HepG2 (cell line): Measurements from ENCODE around the gene GABRG3. TPM values are rescaled to one million over a fixed set of nuclear protein-coding genes. Genes with fewer than 3 reads are reported as not detected.

Experiments used
- ATAC-seq: fragments of 200-7000 bp; cut with Tn5 transposase; 3 replicates; pipeline ENCODE4 v1.9.1; 2020; ENCODE audit warnings: mild to moderate bottlenecking, moderate library complexity
- BruUV-seq: library from RNA; stranded (reverse); fragments of 400-500 nt; replicated peaks from 2 replicates; lab custom pipeline; 2021; lab: Mats Ljungman, UMichigan
- CTCF ChIA-PET: fragments of 300-600 bp; formaldehyde crosslinking; extraction: SDS; loops from one replicate; lab custom pipeline; 2021; ENCODE audit warnings: low total read pairs, inconsistent platforms, low intra/inter-chr PET ratio; lab: Yijun Ruan, JAX
- POLR2A ChIA-PET: fragments of 350-600 bp; sonication (Branson Sonifier 250); formaldehyde crosslinking; loops from one replicate; lab custom pipeline; 2020; ENCODE audit warnings: antibody characterized with exemption, inconsistent platforms; lab: Yijun Ruan, JAX
- DNase-seq: peaks from one replicate; pipeline ENCODE4 v3.0.0-alpha.2; 2015; ENCODE audit warnings: low spot score
- FAIRE-seq: peaks from 3 replicates; lab custom pipeline; 2011; peaks lifted over from hg19 to GRCh38; lab: Jason Lieb, UNC
- H2AFZ ChIP-seq: one replicate; pipeline ENCODE4 v1.6.1; 2011; ENCODE audit warnings: low read length, inconsistent platforms
- H3K27ac ChIP-seq: fragments of 300-600 bp; 3 replicates; pipeline ENCODE4 v1.8.0; 2011; ENCODE audit warnings: mixed run types, mild to moderate bottlenecking, mixed read lengths, low read length, inconsistent platforms; ENCODE audit not compliant: insufficient read depth; ENCODE audit errors: extremely low read length
- H3K27me3 ChIP-seq, 2 experiments: fragments of 200-600 bp in 1 of 2; 2 replicates in 1 of 2; 3 replicates in 1 of 2; pipeline versions ENCODE4 v1.6.0 to v1.8.0; 2011; ENCODE audit warnings: low read length in 2 of 2, mild to moderate bottlenecking in 2 of 2, moderate library complexity in 2 of 2, inconsistent platforms in 1 of 2; ENCODE audit not compliant: insufficient read depth in 2 of 2, control insufficient read depth in 1 of 2
- H3K36me3 ChIP-seq, 2 experiments: fragments of 200-600 bp in 1 of 2; replicated peaks in 1 of 2; 2 replicates in 1 of 2; 3 replicates in 1 of 2; pipeline versions ENCODE4 v1.5.1 to v1.8.0; 2011; ENCODE audit warnings: low read length in 2 of 2, inconsistent platforms in 1 of 2; ENCODE audit not compliant: insufficient read depth in 2 of 2, control insufficient read depth in 1 of 2
- H3K4me1 ChIP-seq: 2 replicates; pipeline ENCODE4 v1.5.1; 2012; ENCODE audit warnings: low read length, inconsistent platforms; ENCODE audit not compliant: insufficient read depth
- H3K4me2 ChIP-seq: 2 replicates; pipeline ENCODE4 v1.6.0; 2011; ENCODE audit warnings: low read depth, low read length, inconsistent platforms
- H3K4me3 ChIP-seq, 3 experiments: fragments of 200-600 bp in 1 of 3; sonication (generic), shearing (Covaris generic) in 1 of 3; replicated peaks in 1 of 3; 2 replicates each; pipeline ENCODE4 v1.5.1; 2011 to 2016; ENCODE audit warnings: low read length in 3 of 3, inconsistent platforms in 2 of 3, low read depth in 2 of 3, mild to moderate bottlenecking in 2 of 3, control low read depth in 1 of 3, mixed read lengths in 1 of 3; ENCODE audit not compliant: insufficient read depth in 1 of 3
- H3K79me2 ChIP-seq: one replicate; pipeline ENCODE4 v1.6.1; 2011; ENCODE audit warnings: low read length, inconsistent platforms; ENCODE audit not compliant: insufficient read depth
- H3K9ac ChIP-seq: 2 replicates; pipeline ENCODE4 v1.6.0; 2011; ENCODE audit warnings: mild to moderate bottlenecking, low read depth, low read length, inconsistent platforms; ENCODE audit not compliant: insufficient read depth
- H3K9me3 ChIP-seq: 2 replicates; pipeline ENCODE4 v1.5.1; 2012; ENCODE audit warnings: mild to moderate bottlenecking, low read length
- H4K20me1 ChIP-seq: 2 replicates; pipeline ENCODE4 v1.6.0; 2011; ENCODE audit warnings: inconsistent platforms, mild to moderate bottlenecking, low read length, moderate library complexity; ENCODE audit not compliant: insufficient read depth
- ARHGAP35 ChIP-seq: sonication (generic); formaldehyde crosslinking; IDR thresholded peaks from 2 replicates; pipeline ENCODE4 v1.9.0; 2022; ENCODE audit warnings: mild to moderate bottlenecking, inconsistent platforms, moderate library complexity, missing genetic modification reagents, borderline replicate concordance
- ARNT ChIP-seq: fragments of 450-650 bp; IDR thresholded peaks from 2 replicates; pipeline ENCODE4 v1.6.1; 2017
- CEBPG ChIP-seq: IDR thresholded peaks from 2 replicates; pipeline ENCODE4 v1.6.1; 2016
- KDM1A ChIP-seq: IDR thresholded peaks from 2 replicates; pipeline ENCODE4 v1.6.1; 2016; ENCODE audit warnings: missing compliant biosample characterization
- KLF13 ChIP-seq: sonication (generic); formaldehyde crosslinking; IDR thresholded peaks from 2 replicates; pipeline ENCODE4 v1.4.0; 2020; ENCODE audit warnings: mild to moderate bottlenecking, missing genetic modification reagents
- RELA ChIP-seq: sonication (generic); formaldehyde crosslinking; IDR thresholded peaks from 2 replicates; pipeline ENCODE4 v1.4.0; 2020; ENCODE audit warnings: missing genetic modification reagents
- SAP130 ChIP-seq: IDR thresholded peaks from 2 replicates; pipeline ENCODE4 v1.6.1; 2016; ENCODE audit warnings: low read depth
- SIN3B ChIP-seq: fragments of 150-350 bp; IDR thresholded peaks from 2 replicates; pipeline ENCODE4 v1.6.1; 2014; ENCODE audit warnings: low read length
- TFDP2 ChIP-seq: sonication (generic); formaldehyde crosslinking; IDR thresholded peaks from 2 replicates; pipeline ENCODE4 v1.4.0; 2020; ENCODE audit warnings: missing genetic modification reagents
- XRCC5 ChIP-seq: fragments of 200-400 bp; formaldehyde crosslinking; optimal IDR thresholded peaks from 2 replicates; pipeline ENCODE3; 2017; ENCODE audit warnings: mild to moderate bottlenecking, low read length
- ZBTB39 ChIP-seq: sonication (generic); formaldehyde crosslinking; IDR thresholded peaks from 2 replicates; pipeline ENCODE4 v1.5.0; 2020; ENCODE audit warnings: missing genetic modification reagents
- ZNF768 ChIP-seq: sonication (generic); formaldehyde crosslinking; IDR thresholded peaks from 2 replicates; pipeline ENCODE4 v1.4.0; 2020; ENCODE audit warnings: missing genetic modification reagents
- WGBS: methylation state at CpG from one replicate; pipeline ENCODE4 v1.1.6; 2017; ENCODE audit warnings: low lambda C conversion rate; 5-methylcytosine and 5-hydroxymethylcytosine counted together
- in situ Hi-C: cut with HindIII; loops from 2 replicates; pipeline ENCODE4 v1.10.0; 2017; ENCODE audit warnings: low pct_unique_long_range_greater_than_20kb; ENCODE audit not compliant: extremely low pct_ligation_motif_present
- intact Hi-C: fragments of 100-400 bp; cut with micrococcal nuclease; formaldehyde crosslinking; loops from one replicate; pipeline ENCODE4 v1.10.0; 2022; ENCODE audit not compliant: unreplicated experiment
- polyA plus RNA-seq, 8 experiments: library from polyadenylated mRNA; depleted of rRNA in 3 of 8; stranded (reverse) in 7 of 8; unstranded in 1 of 8; fragments of >200 nt; fragmentation: Illumina TruSeq in 4 of 8; extraction: Trizol in 4 of 8; gene quantifications; 2 replicates each; pipeline versions ENCODE4 v1.2.1 to v1.2.3, GENCODE V29; 2011 to 2016; ENCODE audit warnings: low read depth in 4 of 8, missing spikeins in 1 of 8, mixed read lengths in 1 of 8; ENCODE audit not compliant: insufficient read depth in 1 of 8
- total RNA-seq, 5 experiments: library from RNA; depleted of rRNA; stranded (reverse); fragments of >200 nt; fragmentation: Illumina TruSeq; extraction: Trizol; gene quantifications; 2 replicates each; pipeline ENCODE4 v1.2.3, GENCODE V29; 2016; ENCODE audit warnings: low read depth in 1 of 5
- TF ChIP-seq, protein P1 (sequence below): sonication (generic); formaldehyde crosslinking; IDR thresholded peaks from 2 replicates; pipeline ENCODE4 v1.5.0; 2020; ENCODE audit warnings: mild to moderate bottlenecking, missing genetic modification reagents
- TF ChIP-seq, protein P2 (sequence below), 2 experiments: sonication (generic) in 1 of 2; formaldehyde crosslinking in 1 of 2; IDR thresholded peaks; 2 replicates each; pipeline versions ENCODE4 v1.5.1 to v1.6.1; 2011 to 2020; ENCODE audit warnings: borderline replicate concordance in 1 of 2, low read depth in 1 of 2, low read length in 1 of 2, mild to moderate bottlenecking in 1 of 2, missing genetic modification reagents in 1 of 2, moderate library complexity in 1 of 2

Gene GABRG3
- total and polyA plus RNA-seq, 2 of the 13 experiments (the other 11 are each of a cell fraction or from before 2014, with no cell fraction given), result not detected

DNA sequence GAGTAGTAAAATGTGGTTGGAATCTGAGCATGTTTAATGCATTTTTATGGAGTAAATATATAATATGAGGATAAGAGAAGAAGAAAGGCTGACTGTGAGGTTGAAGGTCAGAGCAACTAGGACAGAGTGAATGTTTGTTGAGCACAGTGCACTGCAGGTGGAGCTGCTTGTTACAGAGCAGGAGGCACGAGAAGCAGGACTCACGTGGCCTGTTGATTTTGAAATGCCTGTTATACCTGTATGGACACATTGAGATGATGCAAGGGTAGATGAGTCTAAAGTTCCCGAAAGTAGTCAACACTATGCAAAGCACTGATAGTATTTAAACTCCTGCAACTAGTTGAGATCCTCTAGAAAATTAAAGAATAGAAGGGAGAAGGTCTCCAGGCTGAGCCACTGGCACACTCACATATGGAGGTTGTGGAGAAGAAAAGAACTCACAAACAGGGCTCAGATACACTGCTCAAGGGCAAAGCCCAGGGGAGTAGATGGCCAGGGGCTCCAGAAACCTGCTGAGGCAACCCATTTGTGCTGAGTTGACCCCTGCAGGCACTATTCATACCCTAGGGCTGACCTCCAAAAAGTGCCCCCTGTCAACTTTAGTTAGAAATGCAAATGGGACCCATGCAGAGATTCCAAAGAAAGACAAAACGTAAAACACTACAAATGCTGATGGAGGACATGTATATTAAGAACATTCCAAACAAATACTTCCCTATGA lies 541.5 kb downstream of the GABRG3 start (continued):
- no peak for TF ChIP-seq ZBTB39 (CRISPR knock-in tag)
- TF ChIP-seq XRCC5, result no peak
- TF ChIP-seq, all 625 proteins: peak for 8

- Histone ChIP-seq H3K4me1 (no peaks in the 10 kb centered on the region), H3K27me3 (no peaks in the 10 kb centered on the region), H3K36me3 (no peaks in the 10 kb centered on the region), H3K27ac (no peak overlapping the region), H3K79me2 (no peaks in the 10 kb centered on the region), H3K9me3 (peaks cover 54% of the 10 kb centered on the region), H2AFZ (no peak overlapping the region), H3K4me3 (no peak overlapping the region), H4K20me1 (no peaks in the 10 kb centered on the region), H3K9ac (no peak overlapping the region), H3K4me2 (no peak overlapping the region)
- FAIRE-seq (no peak), ATAC-seq (no peak), DNase-seq (no peak)
- POLR2A ChIA-PET, result no interaction called here
- 21% methylated on average over 3 of the region's 3 CpGs for WGBS
- CTCF ChIA-PET, result no interaction called here
- BruUV-seq, result no TSS peak
- intact Hi-C loops, result no loop called here
- in situ Hi-C loops, result no loop called here
- TF ChIP-seq KDM1A (CRISPR knock-in tag) (no peak), ZNF768 (CRISPR knock-in tag) (no peak), TFDP2 (CRISPR knock-in tag) (no peak), ARNT (no peak), SIN3B (no peak), ARHGAP35 (no peak), KLF13 (CRISPR knock-in tag) (no peak), RELA (CRISPR knock-in tag) (no peak), SAP130 (CRISPR knock-in tag) (no peak), CEBPG (CRISPR knock-in tag) (no peak)
- TF ChIP-seq, protein P1, sequence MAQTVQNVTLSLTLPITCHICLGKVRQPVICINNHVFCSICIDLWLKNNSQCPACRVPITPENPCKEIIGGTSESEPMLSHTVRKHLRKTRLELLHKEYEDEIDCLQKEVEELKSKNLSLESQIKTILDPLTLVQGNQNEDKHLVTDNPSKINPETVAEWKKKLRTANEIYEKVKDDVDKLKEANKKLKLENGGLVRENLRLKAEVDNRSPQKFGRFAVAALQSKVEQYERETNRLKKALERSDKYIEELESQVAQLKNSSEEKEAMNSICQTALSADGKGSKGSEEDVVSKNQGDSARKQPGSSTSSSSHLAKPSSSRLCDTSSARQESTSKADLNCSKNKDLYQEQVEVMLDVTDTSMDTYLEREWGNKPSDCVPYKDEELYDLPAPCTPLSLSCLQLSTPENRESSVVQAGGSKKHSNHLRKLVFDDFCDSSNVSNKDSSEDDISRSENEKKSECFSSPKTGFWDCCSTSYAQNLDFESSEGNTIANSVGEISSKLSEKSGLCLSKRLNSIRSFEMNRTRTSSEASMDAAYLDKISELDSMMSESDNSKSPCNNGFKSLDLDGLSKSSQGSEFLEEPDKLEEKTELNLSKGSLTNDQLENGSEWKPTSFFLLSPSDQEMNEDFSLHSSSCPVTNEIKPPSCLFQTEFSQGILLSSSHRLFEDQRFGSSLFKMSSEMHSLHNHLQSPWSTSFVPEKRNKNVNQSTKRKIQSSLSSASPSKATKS (CRISPR knock-in tag), result no peak
- TF ChIP-seq, protein P2, sequence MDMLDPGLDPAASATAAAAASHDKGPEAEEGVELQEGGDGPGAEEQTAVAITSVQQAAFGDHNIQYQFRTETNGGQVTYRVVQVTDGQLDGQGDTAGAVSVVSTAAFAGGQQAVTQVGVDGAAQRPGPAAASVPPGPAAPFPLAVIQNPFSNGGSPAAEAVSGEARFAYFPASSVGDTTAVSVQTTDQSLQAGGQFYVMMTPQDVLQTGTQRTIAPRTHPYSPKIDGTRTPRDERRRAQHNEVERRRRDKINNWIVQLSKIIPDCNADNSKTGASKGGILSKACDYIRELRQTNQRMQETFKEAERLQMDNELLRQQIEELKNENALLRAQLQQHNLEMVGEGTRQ (IDR thresholded peaks at IDR 0.05; ENCODE audit: low read depth, low read length), result no peak
- TF ChIP-seq, protein P2 (CRISPR knock-in tag; IDR thresholded peaks at IDR 0.05; ENCODE audit: borderline replicate concordance), result no peak
Observed at GRCh38 chr15:27514526-27514925, 543.5 kb downstream of the GABRG3 start.
